ENCODE data around the gene CAND1.

Gene CAND1

GRCh38 chr12:67305544-67305943, 36.4 kb downstream of the CAND1 start:
- no peak overlapping the region for H3K27ac ChIP-seq (ENCODE audit: low read depth in 2 of 2, low read length in 2 of 2)
- H3K36me3 ChIP-seq (ENCODE audit: control insufficient read depth in 2 of 2, insufficient read depth in 2 of 2, low read length in 2 of 2), result peaks cover 61 to 71% of the 10 kb centered on the region in 2 donors
- H3K27me3 ChIP-seq (ENCODE audit: control insufficient read depth in 2 of 2, insufficient read depth in 2 of 2, low read length in 2 of 2), result no peaks in the 10 kb centered on the region
- no peak overlapping the region for H3K9ac ChIP-seq (ENCODE audit: low read depth in 1 of 2, low read length in 2 of 2)
- H3K4me3 ChIP-seq (ENCODE audit: low read length in 2 of 2), result no peak overlapping the region
- H3K9me3 ChIP-seq (ENCODE audit: control insufficient read depth in 2 of 2, low read length in 2 of 2), result no peaks in the 10 kb centered on the region
- H3K4me1 ChIP-seq (ENCODE audit: control insufficient read depth in 2 of 2, insufficient read depth in 2 of 2, low read length in 2 of 2), result no peaks in the 10 kb centered on the region

- no peaks in the 10 kb centered on the region for H3K4me1 ChIP-seq (ENCODE audit: control insufficient read depth in 2 of 2, insufficient read depth in 2 of 2, low read length in 2 of 2)
- no peak overlapping the region for H3K4me3 ChIP-seq (ENCODE audit: low read length in 2 of 2)
- no peaks in the 10 kb centered on the region for H3K27me3 ChIP-seq (ENCODE audit: control insufficient read depth in 2 of 2, insufficient read depth in 2 of 2, low read length in 2 of 2)
- H3K36me3 ChIP-seq (ENCODE audit: control insufficient read depth in 2 of 2, insufficient read depth in 2 of 2, low read length in 2 of 2), result peaks cover 67 to 76% of the 10 kb centered on the region in 2 donors
- H3K9ac ChIP-seq (ENCODE audit: low read depth in 1 of 2, low read length in 2 of 2), result no peak overlapping the region
- H3K27ac ChIP-seq (ENCODE audit: low read depth in 2 of 2, low read length in 2 of 2), result no peak overlapping the region
- H3K9me3 ChIP-seq (ENCODE audit: control insufficient read depth in 2 of 2, low read length in 2 of 2), result no peaks in the 10 kb centered on the region
These were observed 37.6 kb downstream of the CAND1 start for GRCh38 chr12:67306712-67307111.

- H3K9ac ChIP-seq (ENCODE audit: low read depth in 1 of 2, low read length in 2 of 2), result no peak overlapping the region
- peaks cover 30 to 32% of the 10 kb centered on the region in 2 donors for H3K36me3 ChIP-seq (ENCODE audit: control insufficient read depth in 2 of 2, insufficient read depth in 2 of 2, low read length in 2 of 2)
- no peaks in the 10 kb centered on the region for H3K27me3 ChIP-seq (ENCODE audit: control insufficient read depth in 2 of 2, insufficient read depth in 2 of 2, low read length in 2 of 2)
- no peak overlapping the region for H3K4me3 ChIP-seq (ENCODE audit: low read length in 2 of 2)
- no peak overlapping the region for H3K27ac ChIP-seq (ENCODE audit: low read depth in 2 of 2, low read length in 2 of 2)
- H3K4me1 ChIP-seq (ENCODE audit: control insufficient read depth in 2 of 2, insufficient read depth in 2 of 2, low read length in 2 of 2), result no peaks in the 10 kb centered on the region
- H3K9me3 ChIP-seq (ENCODE audit: control insufficient read depth in 2 of 2, low read length in 2 of 2), result no peaks in the 10 kb centered on the region
These were observed 46.5 kb downstream of the CAND1 start for GRCh38 chr12:67315661-67316060.

- peaks cover 9 to 10% of the 10 kb centered on the region in 2 donors for H3K36me3 ChIP-seq (ENCODE audit: control insufficient read depth in 2 of 2, insufficient read depth in 2 of 2, low read length in 2 of 2)
- H3K9me3 ChIP-seq (ENCODE audit: control insufficient read depth in 2 of 2, low read length in 2 of 2), result no peaks in the 10 kb centered on the region
- no peak overlapping the region for H3K4me3 ChIP-seq (ENCODE audit: low read length in 2 of 2)
These were observed 49.6 kb downstream of the CAND1 start for GRCh38 chr12:67318786-67319185.

GRCh38 chr12:67319936-67320335, 50.8 kb downstream of the CAND1 start:
- H3K27me3 ChIP-seq (ENCODE audit: control insufficient read depth in 2 of 2, insufficient read depth in 2 of 2, low read length in 2 of 2), result no peaks in the 10 kb centered on the region
- H3K9ac ChIP-seq (ENCODE audit: low read depth in 1 of 2, low read length in 2 of 2), result no peak overlapping the region
- H3K4me1 ChIP-seq (ENCODE audit: control insufficient read depth in 2 of 2, insufficient read depth in 2 of 2, low read length in 2 of 2), result no peaks in the 10 kb centered on the region
- no peaks in the 10 kb centered on the region for H3K36me3 ChIP-seq (ENCODE audit: control insufficient read depth in 2 of 2, insufficient read depth in 2 of 2, low read length in 2 of 2)
- H3K4me3 ChIP-seq (ENCODE audit: low read length in 2 of 2), result no peak overlapping the region
- H3K9me3 ChIP-seq (ENCODE audit: control insufficient read depth in 2 of 2, low read length in 2 of 2), result no peaks in the 10 kb centered on the region
- H3K27ac ChIP-seq (ENCODE audit: low read depth in 2 of 2, low read length in 2 of 2), result no peak overlapping the region

More at GRCh38 chr12:67318786-67319185, 49.6 kb downstream of the CAND1 start:
- Histone ChIP-seq H3K27me3 (ENCODE audit: control insufficient read depth in 2 of 2, insufficient read depth in 2 of 2, low read length in 2 of 2) (no peaks in the 10 kb centered on the region), H3K9ac (ENCODE audit: low read depth in 1 of 2, low read length in 2 of 2) (no peak overlapping the region), H3K27ac (ENCODE audit: low read depth in 2 of 2, low read length in 2 of 2) (no peak overlapping the region), H3K4me1 (ENCODE audit: control insufficient read depth in 2 of 2, insufficient read depth in 2 of 2, low read length in 2 of 2) (no peaks in the 10 kb centered on the region)

- H3K4me1 ChIP-seq (ENCODE audit: control insufficient read depth in 2 of 2, insufficient read depth in 2 of 2, low read length in 2 of 2), result no peaks in the 10 kb centered on the region
- H3K4me3 ChIP-seq (ENCODE audit: low read length in 2 of 2), result no peak overlapping the region
- no peaks in the 10 kb centered on the region for H3K27me3 ChIP-seq (ENCODE audit: control insufficient read depth in 2 of 2, insufficient read depth in 2 of 2, low read length in 2 of 2)
- no peaks in the 10 kb centered on the region for H3K9me3 ChIP-seq (ENCODE audit: control insufficient read depth in 2 of 2, low read length in 2 of 2)
- no peaks in the 10 kb centered on the region for H3K36me3 ChIP-seq (ENCODE audit: control insufficient read depth in 2 of 2, insufficient read depth in 2 of 2, low read length in 2 of 2)
- no peak overlapping the region for H3K9ac ChIP-seq (ENCODE audit: low read depth in 1 of 2, low read length in 2 of 2)
- no peak overlapping the region for H3K27ac ChIP-seq (ENCODE audit: low read depth in 2 of 2, low read length in 2 of 2)
These were observed 51.6 kb downstream of the CAND1 start for GRCh38 chr12:67320614-67321295.

GRCh38 chr12:67322580-67322979, 53.4 kb downstream of the CAND1 start:
- Histone ChIP-seq H3K4me3 (ENCODE audit: low read length in 2 of 2) (no peak overlapping the region), H3K4me1 (ENCODE audit: control insufficient read depth in 2 of 2, insufficient read depth in 2 of 2, low read length in 2 of 2) (no peaks in the 10 kb centered on the region), H3K36me3 (ENCODE audit: control insufficient read depth in 2 of 2, insufficient read depth in 2 of 2, low read length in 2 of 2) (no peaks in the 10 kb centered on the region), H3K27ac (ENCODE audit: low read depth in 2 of 2, low read length in 2 of 2) (no peak overlapping the region), H3K27me3 (ENCODE audit: control insufficient read depth in 2 of 2, insufficient read depth in 2 of 2, low read length in 2 of 2) (no peaks in the 10 kb centered on the region), H3K9ac (ENCODE audit: low read depth in 1 of 2, low read length in 2 of 2) (no peak overlapping the region), H3K9me3 (ENCODE audit: control insufficient read depth in 2 of 2, low read length in 2 of 2) (no peaks in the 10 kb centered on the region)

GRCh38 chr12:67323007-67323406, 53.8 kb downstream of the CAND1 start:
- no peaks in the 10 kb centered on the region for H3K4me1 ChIP-seq (ENCODE audit: control insufficient read depth in 2 of 2, insufficient read depth in 2 of 2, low read length in 2 of 2)
- no peaks in the 10 kb centered on the region for H3K9me3 ChIP-seq (ENCODE audit: control insufficient read depth in 2 of 2, low read length in 2 of 2)
- no peak overlapping the region for H3K9ac ChIP-seq (ENCODE audit: low read depth in 1 of 2, low read length in 2 of 2)
- no peaks in the 10 kb centered on the region for H3K36me3 ChIP-seq (ENCODE audit: control insufficient read depth in 2 of 2, insufficient read depth in 2 of 2, low read length in 2 of 2)
- no peak overlapping the region for H3K4me3 ChIP-seq (ENCODE audit: low read length in 2 of 2)
- H3K27ac ChIP-seq (ENCODE audit: low read depth in 2 of 2, low read length in 2 of 2), result no peak overlapping the region
- no peaks in the 10 kb centered on the region for H3K27me3 ChIP-seq (ENCODE audit: control insufficient read depth in 2 of 2, insufficient read depth in 2 of 2, low read length in 2 of 2)

- Histone ChIP-seq H3K9ac (ENCODE audit: low read depth in 1 of 2, low read length in 2 of 2) (no peak overlapping the region), H3K4me3 (ENCODE audit: low read length in 2 of 2) (no peak overlapping the region), H3K9me3 (ENCODE audit: control insufficient read depth in 2 of 2, low read length in 2 of 2) (no peaks in the 10 kb centered on the region), H3K4me1 (ENCODE audit: control insufficient read depth in 2 of 2, insufficient read depth in 2 of 2, low read length in 2 of 2) (no peaks in the 10 kb centered on the region), H3K36me3 (ENCODE audit: control insufficient read depth in 2 of 2, insufficient read depth in 2 of 2, low read length in 2 of 2) (no peaks in the 10 kb centered on the region), H3K27ac (ENCODE audit: low read depth in 2 of 2, low read length in 2 of 2) (no peak overlapping the region), H3K27me3 (ENCODE audit: control insufficient read depth in 2 of 2, insufficient read depth in 2 of 2, low read length in 2 of 2) (no peaks in the 10 kb centered on the region)
These were observed 57.5 kb downstream of the CAND1 start for GRCh38 chr12:67326637-67327036.

GRCh38 chr12:67327466-67327865, 58.3 kb downstream of the CAND1 start:
- Histone ChIP-seq H3K27ac (ENCODE audit: low read depth in 2 of 2, low read length in 2 of 2) (no peak overlapping the region), H3K36me3 (ENCODE audit: control insufficient read depth in 2 of 2, insufficient read depth in 2 of 2, low read length in 2 of 2) (no peaks in the 10 kb centered on the region), H3K9ac (ENCODE audit: low read depth in 1 of 2, low read length in 2 of 2) (no peak overlapping the region), H3K9me3 (ENCODE audit: control insufficient read depth in 2 of 2, low read length in 2 of 2) (no peaks in the 10 kb centered on the region), H3K4me3 (ENCODE audit: low read length in 2 of 2) (no peak overlapping the region), H3K27me3 (ENCODE audit: control insufficient read depth in 2 of 2, insufficient read depth in 2 of 2, low read length in 2 of 2) (no peaks in the 10 kb centered on the region), H3K4me1 (ENCODE audit: control insufficient read depth in 2 of 2, insufficient read depth in 2 of 2, low read length in 2 of 2) (no peaks in the 10 kb centered on the region)
